Hepatocyte (in vitro differentiated cells): Measurements from ENCODE around the gene CHAC1.

Experiments used
- CTCF ChIP-seq: fragments of 200-600 bp; sonication (generic); IDR thresholded peaks from 2 replicates; pipeline ENCODE4 v1.5.1; 2016; ENCODE audit warnings: antibody characterized with exemption, mild to moderate bottlenecking; ENCODE audit not compliant: poor library complexity
- EZH2 ChIP-seq: fragments of 200-600 bp; sonication (generic); IDR thresholded peaks from 2 replicates; pipeline ENCODE4 v1.6.1; 2016; ENCODE audit warnings: antibody characterized with exemption, mild to moderate bottlenecking, borderline replicate concordance
- EZH2phosphoT487 ChIP-seq: fragments of 200-600 bp; sonication (generic); IDR thresholded peaks from one replicate; pipeline ENCODE4 v1.6.1; 2018; ENCODE audit warnings: antibody characterized with exemption, mild to moderate bottlenecking, low read depth, moderate library complexity; ENCODE audit not compliant: unreplicated experiment, severe bottlenecking

- TF ChIP-seq CTCF (no peak), EZH2phosphoT487 (no peak), EZH2 (no peak)
These were observed 48.6 kb upstream of the CHAC1 start for GRCh38 chr15:40904552-40905201.
